ENCODE measurements around the gene CLDN12.

Gene CLDN12

DNA sequence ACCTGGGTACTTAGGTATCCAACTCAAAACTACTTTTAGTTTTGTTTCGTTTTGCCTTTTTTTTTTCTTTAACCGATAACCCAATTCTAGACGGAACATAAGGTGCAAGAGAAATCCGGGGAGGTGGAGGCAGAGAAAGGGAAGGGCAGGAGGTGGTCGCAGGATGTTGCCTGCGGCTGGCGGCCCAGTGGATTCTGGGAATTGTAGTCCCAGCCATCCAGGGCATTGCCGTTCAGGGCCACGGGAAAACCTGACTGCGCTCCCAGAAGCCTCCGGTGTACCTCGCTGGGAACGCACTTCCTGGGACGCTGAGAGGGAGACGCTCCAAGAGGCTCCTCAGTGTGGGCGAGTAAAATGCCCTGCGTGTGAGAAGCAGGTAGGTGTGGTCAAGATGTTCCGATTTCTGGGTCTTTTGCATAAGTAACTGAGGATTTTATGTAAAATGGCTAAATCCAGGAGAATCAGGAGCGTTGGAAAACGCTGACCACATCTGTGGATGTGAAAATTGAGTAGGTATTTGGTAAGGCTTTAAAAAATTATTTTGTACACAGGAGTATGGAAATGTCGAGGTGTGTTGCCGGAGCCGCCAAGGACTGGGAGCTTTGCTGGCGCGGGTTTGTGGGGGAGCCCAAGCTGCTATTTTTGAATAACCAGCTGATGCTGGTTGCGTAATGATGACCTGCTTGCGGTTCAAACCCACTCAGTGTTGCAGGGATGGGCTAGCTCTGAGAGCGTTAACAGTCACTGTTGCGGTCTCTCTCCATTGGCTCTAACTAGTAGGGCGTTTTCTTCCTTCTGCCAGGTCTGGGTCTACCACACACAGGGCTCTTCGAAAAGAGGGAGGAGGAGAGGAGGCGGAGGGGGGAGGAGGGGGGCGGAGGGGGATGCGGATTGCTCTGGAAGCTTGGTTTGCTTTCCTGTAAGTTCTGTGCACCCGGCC lies at the start of gene CLDN12:
Gene CLDN12 (plus strand): TSS at position 288 of the 940 bp plus-strand sequence. CDS start 9,216 bp downstream, outside the sequence.
- peaks cover 13 to 24% of the 10 kb centered on the region in 2 experiments; a peak in 2 of 3 replicates for H3K36me3 ChIP-seq (ENCODE audit: control insufficient read depth in 2 of 2, insufficient read depth in 1 of 2, low read length in 2 of 2)
- no peaks in the 10 kb centered on the region; the same call in 1 of the 2 replicates for H3K4me1 ChIP-seq (ENCODE audit: control insufficient read depth, insufficient read depth, low read length)
- ChIA-PET POLR2A (interaction anchor here (0.6 to 0.7 kb wide), 3 partner anchors 57 to 1133 kb away, joined by 3 read pairs; partner anchors contain the start of gene STEAP2), CTCF (interaction anchor here (0.6 to 0.7 kb wide), 3 partner anchors 108 to 1286 kb away, joined by 3 to 5 read pairs (median 4); no protein-coding TSS in a partner anchor)
- peak within 1 kb of the TSS; percentile 62; the same call in 1 of the 2 replicates for H3K27ac ChIP-seq (ENCODE audit: extremely low read depth, low read depth, low read length)
- H3K4me3 ChIP-seq (ENCODE audit: low read depth, low read length) = peak within 1 kb of the TSS; percentile 72
- H3K9me3 ChIP-seq (ENCODE audit: control insufficient read depth, insufficient read depth, low read depth, low read length) = no peaks in the 10 kb centered on the region
- TF ChIP-seq ZNF777 (tag by site-specific recombination; IDR thresholded peaks at IDR 0.05; ENCODE audit: borderline replicate concordance) (no peak), SP7 (tag by site-specific recombination; IDR thresholded peaks at IDR 0.05) (peak; percentile 31; the same call in 1 of the 2 replicates), SP3 (tag by site-specific recombination; IDR thresholded peaks at IDR 0.05) (peak; percentile 48; the same call in 1 of the 2 replicates), GLIS1 (tag by site-specific recombination; IDR thresholded peaks at IDR 0.05) (no peak; the same call in none of the 2 replicates), ZNF768 (tag by site-specific recombination; IDR thresholded peaks at IDR 0.05) (no peak), HOXD13 (CRISPR knock-in tag; IDR thresholded peaks at IDR 0.05; ENCODE audit: borderline replicate concordance) (no peak), ZBTB8A (tag by site-specific recombination; IDR thresholded peaks at IDR 0.05) (peak; percentile 22; the same call in 1 of the 2 replicates), ZNF629 (tag by site-specific recombination; IDR thresholded peaks at IDR 0.05) (peak; percentile 82), KLF9 (tag by site-specific recombination; IDR thresholded peaks at IDR 0.05; ENCODE audit: low read depth) (peak; percentile 61; the same call in 1 of the 2 replicates), GLIS2 (tag by site-specific recombination; IDR thresholded peaks at IDR 0.05) (peak; percentile 57), ZNF114 (tag by site-specific recombination; IDR thresholded peaks at IDR 0.05) (no peak), KLF1 (tag by site-specific recombination; IDR thresholded peaks at IDR 0.05) (no peak), ZNF211 (tag by site-specific recombination; IDR thresholded peaks at IDR 0.05; ENCODE audit: low read depth) (no peak), ZNF24 (tag by site-specific recombination; IDR thresholded peaks at IDR 0.05) (no peak), ZNF341 (tag by site-specific recombination; IDR thresholded peaks at IDR 0.05; ENCODE audit: low read depth) (peak; percentile 98)
- TF ChIP-seq, protein P1, sequence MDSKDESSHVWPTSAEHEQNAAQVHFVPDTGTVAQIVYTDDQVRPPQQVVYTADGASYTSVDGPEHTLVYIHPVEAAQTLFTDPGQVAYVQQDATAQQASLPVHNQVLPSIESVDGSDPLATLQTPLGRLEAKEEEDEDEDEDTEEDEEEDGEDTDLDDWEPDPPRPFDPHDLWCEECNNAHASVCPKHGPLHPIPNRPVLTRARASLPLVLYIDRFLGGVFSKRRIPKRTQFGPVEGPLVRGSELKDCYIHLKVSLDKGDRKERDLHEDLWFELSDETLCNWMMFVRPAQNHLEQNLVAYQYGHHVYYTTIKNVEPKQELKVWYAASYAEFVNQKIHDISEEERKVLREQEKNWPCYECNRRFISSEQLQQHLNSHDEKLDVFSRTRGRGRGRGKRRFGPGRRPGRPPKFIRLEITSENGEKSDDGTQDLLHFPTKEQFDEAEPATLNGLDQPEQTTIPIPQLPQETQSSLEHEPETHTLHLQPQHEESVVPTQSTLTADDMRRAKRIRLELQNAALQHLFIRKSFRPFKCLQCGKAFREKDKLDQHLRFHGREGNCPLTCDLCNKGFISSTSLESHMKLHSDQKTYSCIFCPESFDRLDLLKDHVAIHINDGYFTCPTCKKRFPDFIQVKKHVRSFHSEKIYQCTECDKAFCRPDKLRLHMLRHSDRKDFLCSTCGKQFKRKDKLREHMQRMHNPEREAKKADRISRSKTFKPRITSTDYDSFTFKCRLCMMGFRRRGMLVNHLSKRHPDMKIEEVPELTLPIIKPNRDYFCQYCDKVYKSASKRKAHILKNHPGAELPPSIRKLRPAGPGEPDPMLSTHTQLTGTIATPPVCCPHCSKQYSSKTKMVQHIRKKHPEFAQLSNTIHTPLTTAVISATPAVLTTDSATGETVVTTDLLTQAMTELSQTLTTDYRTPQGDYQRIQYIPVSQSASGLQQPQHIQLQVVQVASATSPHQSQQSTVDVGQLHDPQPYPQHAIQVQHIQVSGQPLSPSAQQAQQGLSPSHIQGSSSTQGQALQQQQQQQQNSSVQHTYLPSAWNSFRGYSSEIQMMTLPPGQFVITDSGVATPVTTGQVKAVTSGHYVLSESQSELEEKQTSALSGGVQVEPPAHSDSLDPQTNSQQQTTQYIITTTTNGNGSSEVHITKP (tag by site-specific recombination; IDR thresholded peaks at IDR 0.05) = peak; percentile 76
- TF ChIP-seq, protein P2, sequence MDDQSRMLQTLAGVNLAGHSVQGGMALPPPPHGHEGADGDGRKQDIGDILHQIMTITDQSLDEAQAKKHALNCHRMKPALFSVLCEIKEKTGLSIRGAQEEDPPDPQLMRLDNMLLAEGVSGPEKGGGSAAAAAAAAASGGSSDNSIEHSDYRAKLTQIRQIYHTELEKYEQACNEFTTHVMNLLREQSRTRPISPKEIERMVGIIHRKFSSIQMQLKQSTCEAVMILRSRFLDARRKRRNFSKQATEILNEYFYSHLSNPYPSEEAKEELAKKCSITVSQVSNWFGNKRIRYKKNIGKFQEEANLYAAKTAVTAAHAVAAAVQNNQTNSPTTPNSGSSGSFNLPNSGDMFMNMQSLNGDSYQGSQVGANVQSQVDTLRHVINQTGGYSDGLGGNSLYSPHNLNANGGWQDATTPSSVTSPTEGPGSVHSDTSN (CRISPR knock-in tag; IDR thresholded peaks at IDR 0.05) = no peak
- TF ChIP-seq, protein P3, sequence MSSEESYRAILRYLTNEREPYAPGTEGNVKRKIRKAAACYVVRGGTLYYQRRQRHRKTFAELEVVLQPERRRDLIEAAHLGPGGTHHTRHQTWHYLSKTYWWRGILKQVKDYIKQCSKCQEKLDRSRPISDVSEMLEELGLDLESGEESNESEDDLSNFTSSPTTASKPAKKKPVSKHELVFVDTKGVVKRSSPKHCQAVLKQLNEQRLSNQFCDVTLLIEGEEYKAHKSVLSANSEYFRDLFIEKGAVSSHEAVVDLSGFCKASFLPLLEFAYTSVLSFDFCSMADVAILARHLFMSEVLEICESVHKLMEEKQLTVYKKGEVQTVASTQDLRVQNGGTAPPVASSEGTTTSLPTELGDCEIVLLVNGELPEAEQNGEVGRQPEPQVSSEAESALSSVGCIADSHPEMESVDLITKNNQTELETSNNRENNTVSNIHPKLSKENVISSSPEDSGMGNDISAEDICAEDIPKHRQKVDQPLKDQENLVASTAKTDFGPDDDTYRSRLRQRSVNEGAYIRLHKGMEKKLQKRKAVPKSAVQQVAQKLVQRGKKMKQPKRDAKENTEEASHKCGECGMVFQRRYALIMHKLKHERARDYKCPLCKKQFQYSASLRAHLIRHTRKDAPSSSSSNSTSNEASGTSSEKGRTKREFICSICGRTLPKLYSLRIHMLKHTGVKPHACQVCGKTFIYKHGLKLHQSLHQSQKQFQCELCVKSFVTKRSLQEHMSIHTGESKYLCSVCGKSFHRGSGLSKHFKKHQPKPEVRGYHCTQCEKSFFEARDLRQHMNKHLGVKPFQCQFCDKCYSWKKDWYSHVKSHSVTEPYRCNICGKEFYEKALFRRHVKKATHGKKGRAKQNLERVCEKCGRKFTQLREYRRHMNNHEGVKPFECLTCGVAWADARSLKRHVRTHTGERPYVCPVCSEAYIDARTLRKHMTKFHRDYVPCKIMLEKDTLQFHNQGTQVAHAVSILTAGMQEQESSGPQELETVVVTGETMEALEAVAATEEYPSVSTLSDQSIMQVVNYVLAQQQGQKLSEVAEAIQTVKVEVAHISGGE (tag by site-specific recombination; conservative IDR thresholded peaks at IDR 0.05; ENCODE audit: low read depth) = peak; percentile 92
- TF ChIP-seq, protein P4, sequence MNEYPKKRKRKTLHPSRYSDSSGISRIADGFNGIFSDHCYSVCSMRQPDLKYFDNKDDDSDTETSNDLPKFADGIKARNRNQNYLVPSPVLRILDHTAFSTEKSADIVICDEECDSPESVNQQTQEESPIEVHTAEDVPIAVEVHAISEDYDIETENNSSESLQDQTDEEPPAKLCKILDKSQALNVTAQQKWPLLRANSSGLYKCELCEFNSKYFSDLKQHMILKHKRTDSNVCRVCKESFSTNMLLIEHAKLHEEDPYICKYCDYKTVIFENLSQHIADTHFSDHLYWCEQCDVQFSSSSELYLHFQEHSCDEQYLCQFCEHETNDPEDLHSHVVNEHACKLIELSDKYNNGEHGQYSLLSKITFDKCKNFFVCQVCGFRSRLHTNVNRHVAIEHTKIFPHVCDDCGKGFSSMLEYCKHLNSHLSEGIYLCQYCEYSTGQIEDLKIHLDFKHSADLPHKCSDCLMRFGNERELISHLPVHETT (tag by site-specific recombination; IDR thresholded peaks at IDR 0.05) = peak; percentile 16; the same call in 1 of the 2 replicates
- TF ChIP-seq, protein P5, sequence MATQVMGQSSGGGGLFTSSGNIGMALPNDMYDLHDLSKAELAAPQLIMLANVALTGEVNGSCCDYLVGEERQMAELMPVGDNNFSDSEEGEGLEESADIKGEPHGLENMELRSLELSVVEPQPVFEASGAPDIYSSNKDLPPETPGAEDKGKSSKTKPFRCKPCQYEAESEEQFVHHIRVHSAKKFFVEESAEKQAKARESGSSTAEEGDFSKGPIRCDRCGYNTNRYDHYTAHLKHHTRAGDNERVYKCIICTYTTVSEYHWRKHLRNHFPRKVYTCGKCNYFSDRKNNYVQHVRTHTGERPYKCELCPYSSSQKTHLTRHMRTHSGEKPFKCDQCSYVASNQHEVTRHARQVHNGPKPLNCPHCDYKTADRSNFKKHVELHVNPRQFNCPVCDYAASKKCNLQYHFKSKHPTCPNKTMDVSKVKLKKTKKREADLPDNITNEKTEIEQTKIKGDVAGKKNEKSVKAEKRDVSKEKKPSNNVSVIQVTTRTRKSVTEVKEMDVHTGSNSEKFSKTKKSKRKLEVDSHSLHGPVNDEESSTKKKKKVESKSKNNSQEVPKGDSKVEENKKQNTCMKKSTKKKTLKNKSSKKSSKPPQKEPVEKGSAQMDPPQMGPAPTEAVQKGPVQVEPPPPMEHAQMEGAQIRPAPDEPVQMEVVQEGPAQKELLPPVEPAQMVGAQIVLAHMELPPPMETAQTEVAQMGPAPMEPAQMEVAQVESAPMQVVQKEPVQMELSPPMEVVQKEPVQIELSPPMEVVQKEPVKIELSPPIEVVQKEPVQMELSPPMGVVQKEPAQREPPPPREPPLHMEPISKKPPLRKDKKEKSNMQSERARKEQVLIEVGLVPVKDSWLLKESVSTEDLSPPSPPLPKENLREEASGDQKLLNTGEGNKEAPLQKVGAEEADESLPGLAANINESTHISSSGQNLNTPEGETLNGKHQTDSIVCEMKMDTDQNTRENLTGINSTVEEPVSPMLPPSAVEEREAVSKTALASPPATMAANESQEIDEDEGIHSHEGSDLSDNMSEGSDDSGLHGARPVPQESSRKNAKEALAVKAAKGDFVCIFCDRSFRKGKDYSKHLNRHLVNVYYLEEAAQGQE (tag by site-specific recombination; IDR thresholded peaks at IDR 0.05) = no peak
- TF ChIP-seq, protein P6, sequence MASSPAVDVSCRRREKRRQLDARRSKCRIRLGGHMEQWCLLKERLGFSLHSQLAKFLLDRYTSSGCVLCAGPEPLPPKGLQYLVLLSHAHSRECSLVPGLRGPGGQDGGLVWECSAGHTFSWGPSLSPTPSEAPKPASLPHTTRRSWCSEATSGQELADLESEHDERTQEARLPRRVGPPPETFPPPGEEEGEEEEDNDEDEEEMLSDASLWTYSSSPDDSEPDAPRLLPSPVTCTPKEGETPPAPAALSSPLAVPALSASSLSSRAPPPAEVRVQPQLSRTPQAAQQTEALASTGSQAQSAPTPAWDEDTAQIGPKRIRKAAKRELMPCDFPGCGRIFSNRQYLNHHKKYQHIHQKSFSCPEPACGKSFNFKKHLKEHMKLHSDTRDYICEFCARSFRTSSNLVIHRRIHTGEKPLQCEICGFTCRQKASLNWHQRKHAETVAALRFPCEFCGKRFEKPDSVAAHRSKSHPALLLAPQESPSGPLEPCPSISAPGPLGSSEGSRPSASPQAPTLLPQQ (tag by site-specific recombination; IDR thresholded peaks at IDR 0.05) = peak; percentile 10; the same call in 1 of the 2 replicates

Data from HEK293 (cell line).